ENCODE data around the gene KRT10.
"Not testable (repeated sequence)": the region's sequence is repeated elsewhere in the genome, so short reads cannot be mapped to it uniquely, and the experiment has no call there.

The KRT10 gene

DNA sequence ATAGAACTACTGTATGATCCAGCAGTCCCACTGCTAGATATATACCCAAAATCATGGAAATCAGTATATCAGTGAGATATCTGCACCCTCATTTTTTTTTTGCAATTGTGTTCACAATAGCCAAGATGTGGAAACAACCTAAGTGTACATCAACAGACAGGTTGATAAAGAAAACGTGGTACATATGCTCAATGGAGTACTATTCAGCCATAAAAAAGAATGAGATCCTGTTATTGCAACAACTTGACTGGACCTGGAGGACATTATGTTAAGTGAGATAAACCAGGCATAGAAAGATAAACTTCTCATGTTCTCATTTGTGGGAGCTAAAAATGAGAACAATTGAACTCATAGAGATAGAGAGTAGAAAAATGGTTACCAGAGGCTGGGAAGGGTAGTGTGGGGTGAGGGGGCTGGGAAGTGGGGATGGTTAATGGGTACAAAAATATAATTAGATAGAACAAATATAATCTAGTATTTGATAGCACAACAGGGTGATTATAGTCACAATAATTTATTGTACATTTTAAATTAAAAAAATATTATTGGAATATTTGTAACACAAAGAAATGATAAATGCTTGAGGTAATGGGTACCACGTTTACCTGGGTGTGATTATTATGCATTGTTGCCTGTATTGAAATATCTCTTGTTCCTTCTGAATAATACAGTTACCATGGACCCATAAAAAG lies 7.8 kb upstream of the KRT10 start:
- DNase-seq = no peak

DNA sequence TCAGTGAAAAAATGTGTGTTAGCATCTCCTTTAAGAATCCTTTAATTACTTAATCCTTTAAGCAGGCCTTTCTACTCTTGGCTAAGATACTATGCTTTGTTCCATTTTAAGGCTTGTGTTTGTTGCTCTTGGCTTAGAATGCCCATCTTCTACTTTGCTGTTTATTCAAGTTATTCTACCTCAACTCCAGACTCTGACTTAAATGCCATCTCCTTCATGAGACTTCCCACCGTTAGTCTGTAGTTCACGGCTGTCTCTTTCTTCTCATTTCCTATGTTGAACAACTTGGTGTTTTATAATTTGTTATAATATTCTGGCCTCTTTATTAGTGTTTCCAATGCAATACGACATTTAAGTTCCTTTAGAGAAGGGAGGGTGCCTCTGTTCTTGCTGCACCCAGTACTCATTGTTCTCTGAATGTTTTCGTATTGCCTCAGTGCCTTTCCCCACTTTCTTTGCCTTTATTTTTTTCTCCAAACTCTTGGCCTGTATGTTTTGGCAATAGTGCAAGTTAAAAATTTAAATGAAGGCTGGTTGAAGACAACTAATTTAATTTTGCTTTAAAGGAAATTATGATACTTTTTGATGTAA lies 6.1 kb upstream of the KRT10 start:
- DNase-seq = no peak

DNA sequence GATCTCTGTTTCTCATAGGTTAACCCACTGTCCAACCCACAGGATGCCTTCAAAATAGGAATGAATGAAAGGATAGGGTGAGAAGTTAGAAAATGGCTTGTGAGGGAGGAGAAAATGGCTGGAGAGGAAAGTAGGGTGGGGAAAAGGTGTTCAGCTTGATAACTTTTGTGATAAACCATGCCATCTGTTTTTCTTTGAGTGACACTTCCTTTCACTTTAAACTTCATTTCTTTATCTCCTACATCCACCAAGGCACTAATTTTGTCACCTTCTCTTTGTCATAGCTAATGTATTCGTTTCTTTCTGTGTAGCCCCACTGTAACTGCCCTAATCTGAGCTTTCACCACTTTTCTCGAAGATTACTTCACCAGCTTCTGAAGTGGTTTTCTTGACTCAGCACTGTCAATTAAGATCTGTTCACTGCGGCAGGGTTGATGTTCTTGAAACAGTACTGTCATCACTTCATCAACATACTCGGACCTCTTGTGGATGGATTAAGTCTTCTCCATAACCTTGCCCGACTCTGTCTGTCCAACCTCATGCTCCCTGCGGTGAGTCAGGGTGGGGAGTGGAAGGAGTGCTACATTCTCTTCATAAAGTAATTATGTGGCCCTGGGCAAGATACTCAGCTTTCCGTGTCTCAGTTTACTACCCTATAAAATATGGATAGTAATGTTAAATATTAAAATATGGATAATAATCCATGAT lies 5.5 kb upstream of the KRT10 start:
- no peak for DNase-seq

DNA sequence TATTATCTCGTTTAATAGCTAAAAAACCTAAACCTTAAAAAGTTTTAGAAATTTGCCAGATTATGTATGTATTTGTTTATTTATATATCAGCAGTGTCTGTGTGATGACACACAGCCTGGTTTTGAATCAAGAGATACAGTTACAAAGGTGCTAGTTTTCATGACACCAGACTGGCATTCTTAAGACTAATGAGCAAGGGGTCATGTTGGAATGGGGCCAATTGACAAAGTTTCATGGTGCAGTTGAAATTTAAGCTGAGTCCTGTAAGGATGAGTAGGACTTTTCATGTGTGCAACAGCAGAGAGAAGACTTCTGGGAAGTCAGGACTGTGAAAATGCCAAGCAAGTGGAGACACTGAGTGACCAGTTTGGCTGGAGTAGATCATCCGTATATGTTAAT lies 3.2 kb upstream of the KRT10 start:
- DNase-seq = no peak

DNA sequence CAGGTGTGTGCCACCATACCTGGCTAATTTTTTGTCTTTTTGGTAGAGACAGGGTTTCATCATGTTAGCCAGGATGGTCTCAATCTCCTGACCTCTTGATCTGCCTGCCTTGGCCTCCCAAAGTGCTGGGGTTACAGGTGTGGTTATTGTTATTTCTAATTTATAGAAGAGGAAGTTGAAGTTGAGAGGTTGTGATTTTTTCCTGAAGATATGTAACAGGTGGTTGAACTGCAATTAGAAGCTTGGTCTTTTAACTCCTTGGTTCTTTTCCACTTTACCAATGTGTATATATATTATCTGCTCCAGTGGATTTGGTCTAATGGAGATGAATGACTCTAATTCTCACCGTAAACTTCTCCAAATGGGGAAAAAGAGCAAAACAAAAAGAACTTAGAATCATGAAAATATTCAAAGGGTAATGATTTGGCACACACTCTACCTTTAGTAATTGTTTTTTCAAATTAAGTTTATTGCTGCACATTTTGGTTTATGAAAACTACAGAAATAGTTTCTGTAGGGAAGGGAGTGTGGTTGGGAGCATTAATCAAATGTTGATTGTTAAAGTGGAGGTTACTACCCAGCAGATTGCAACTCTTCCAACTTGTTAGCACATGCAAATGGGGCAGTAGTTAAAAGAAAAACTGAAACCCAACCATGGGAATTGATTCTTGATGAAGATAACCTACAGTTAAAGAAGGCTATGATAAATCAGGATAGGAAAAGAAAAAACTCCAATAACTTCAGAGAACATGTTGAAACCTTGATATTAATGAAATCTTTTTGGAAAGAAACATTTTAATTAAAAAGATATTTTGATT lies 1.8 kb upstream of the KRT10 start:
- DNase-seq = no peak

DNA sequence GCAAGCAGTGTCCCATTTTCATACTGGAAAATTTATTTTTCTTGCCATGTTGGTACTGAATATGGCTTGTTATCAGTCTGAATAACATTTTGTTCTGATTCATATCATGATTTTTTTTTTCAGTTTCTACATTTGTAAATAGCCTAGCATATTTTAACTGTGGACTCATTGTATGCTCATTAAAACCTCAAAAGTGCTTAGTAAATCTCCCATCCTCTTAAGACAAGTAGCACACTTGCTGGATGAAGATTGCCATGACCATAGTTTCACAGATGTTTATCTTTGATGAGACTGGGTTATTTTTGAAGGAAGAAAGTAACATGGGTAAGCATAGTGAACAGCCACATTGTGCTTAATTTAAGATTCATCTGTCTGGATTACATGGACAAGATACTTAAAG lies 878 bp downstream of the KRT10 start:
- DNase-seq = no peak

DNA sequence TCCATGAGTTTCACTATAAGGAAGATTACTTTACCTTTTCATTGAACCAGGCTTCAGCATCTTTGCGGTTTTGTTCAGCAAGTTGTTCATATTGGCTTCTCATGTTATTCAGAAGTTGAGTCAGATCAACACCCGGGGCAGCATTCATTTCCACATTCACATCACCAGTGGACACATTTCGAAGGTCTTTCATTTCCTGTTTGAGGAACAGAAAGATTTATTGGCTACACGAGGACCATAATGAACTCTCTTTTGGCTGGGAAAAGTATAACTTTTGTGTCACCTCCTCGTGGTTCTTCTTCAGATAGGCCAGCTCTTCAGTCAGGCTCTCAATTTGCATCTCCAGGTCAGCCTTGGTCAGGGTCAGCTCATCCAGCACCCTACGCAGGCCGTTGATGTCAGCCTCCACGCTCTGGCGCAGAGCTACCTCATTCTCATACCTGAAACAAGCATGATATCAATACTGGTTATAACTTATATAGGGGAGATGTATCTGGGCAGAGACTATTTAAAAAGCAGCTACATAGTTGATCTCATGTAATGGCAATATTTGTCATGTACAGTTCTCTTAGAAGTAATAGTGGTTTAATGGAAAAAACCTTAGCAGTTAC lies 2.1 kb downstream of the KRT10 start:
- no peak for DNase-seq

DNA sequence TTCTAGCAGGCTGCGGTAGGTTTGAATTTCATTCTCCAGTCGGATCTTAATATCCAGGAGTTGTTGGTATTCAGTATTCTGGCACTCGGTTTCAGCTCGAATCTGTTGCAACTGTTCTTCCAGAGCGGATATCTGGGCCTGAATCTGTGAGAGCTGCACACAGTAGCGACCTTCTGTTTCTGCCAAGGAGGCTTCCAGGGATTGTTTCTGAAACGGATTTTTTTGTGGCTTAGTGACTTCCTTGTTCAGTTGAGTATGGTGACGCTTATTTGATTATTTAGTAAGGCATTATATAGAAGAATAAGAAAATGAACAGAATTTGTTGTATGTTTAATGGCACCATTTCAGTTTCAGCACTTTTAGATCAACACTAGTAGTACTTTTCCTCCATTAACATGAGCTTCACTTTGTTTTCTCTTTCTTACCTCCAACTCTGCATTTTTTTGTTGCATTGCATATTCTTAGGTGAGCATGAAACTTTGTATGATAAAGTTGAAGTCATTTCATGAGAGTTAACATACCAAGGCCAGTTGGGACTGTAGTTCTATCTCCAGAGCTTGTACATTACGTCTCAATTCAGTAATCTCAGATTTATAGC lies 2.8 kb downstream of the KRT10 start:
- DNase-seq = no peak

DNA sequence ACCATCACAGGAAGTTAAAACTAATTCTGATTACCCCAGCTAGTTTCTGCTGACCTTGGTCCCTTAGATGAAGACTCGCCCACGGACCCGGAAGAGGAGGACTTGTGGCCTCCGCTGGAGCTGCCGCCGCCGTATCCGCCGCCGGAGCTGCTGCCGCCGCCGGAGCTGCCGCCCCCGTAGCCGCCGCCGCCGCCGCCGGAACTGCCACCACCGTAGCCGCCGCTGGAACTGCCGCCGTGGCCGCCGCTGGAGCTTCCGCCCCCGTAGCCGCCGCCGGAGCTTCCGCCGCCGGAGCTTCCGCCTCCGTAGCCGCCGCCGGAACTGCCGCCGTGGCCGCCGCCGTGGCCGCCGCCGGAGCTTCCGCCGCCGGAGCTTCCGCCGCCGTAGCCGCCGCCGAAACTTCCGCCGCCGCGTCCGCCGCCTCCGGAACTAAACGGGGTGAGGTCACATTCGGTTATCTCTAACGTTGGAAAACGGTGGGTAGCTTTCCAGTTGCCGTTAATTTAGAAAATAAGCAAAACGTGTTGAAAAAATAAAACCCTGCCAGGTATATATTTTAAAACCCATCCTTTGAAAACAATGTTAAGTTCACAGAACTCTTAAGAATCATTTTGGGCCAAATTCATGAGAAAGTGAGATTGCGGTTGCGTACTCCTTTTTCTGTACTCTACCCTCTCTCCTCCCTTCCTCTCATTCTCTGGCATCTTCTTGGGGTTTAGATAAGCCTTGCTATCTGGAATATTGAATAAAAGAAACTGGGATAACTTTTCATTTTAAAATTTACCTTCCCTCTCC lies 3.5 kb downstream of the KRT10 start:
- DNase-seq = no peak

DNA sequence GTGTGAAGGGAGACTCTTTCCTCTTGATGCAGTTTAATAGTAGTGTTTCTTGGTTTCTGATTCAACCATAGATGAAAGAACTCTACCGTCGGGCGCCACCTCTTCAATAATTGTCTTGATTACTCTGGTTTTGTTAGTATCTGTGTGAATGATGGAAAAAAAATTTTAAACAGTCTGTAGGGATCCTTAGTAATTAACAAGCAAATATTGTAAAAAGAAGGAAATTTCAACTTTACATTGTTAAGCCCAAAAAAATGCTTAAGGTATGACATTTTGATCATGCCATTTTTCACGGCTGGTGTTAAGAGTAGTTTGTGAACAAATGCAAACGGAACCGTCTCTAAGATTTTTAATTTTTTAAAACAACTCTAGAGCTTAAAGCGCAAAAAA lies 4.1 kb downstream of the KRT10 start:
- DNase-seq = no peak

DNA sequence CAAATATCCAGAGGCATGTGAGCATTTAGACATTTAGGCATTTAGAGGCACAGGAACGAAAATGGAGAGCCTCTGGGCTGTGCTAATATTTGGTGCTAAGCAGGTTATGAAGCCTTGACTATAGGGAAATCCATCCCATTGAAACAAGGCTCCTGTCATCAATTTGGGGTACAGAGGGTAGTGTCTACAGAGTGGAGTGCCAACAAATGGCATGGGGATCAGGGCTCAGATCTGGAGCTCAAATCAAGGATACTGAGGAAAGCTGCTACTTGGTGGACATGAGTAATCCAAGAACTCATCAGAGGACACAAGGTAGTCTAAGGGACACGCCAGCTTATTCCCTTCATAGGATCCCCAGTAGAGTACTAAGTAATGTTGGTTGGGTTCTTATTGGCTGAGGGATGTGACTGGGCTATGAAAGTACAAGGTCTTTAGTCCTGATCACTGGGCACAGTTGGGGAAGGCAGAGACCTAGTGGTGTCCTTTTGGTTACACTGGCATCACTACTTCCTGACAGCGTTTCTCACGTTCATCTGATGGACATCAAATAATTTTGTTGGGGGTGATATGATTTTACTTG lies 5.2 kb downstream of the KRT10 start:
- DNase-seq = no peak

DNA sequence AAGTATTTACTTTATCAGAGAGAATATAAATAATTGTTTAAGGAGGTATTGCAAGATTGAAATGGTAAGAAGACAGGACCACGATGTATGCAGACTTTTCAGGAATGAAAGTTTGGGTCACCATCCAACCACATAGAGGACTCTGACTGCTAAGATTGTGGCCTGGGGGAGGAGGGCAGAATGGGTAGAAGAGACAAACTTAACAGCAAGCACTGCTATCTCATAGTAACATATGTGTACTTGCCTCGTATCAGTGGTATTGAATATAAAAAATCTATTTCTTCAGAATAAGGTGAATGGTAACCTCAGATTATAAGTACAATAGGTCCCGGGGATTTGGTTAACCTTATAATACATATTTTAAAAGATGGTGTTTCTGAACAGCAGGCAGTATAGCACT lies 5.8 kb downstream of the KRT10 start:
- no peak for DNase-seq

DNA sequence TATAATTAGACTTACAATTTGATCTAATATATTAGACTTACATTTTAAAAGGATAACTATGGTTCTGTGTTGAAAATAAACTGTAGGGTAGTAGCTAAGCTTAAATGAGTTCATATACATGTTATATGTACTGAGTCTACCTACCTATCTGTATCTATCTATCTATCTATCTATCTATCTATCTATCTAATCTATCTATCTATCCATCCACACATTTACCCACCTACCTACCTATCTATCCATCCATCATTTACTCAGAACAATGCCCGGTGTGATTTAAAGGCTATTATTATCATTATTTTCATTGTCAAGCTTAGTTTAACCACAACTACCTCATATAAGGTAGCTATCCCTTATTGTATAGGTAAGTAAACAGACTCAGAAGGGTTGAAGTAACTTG lies 7.0 kb downstream of the KRT10 start:
- DNase-seq = no peak

DNA sequence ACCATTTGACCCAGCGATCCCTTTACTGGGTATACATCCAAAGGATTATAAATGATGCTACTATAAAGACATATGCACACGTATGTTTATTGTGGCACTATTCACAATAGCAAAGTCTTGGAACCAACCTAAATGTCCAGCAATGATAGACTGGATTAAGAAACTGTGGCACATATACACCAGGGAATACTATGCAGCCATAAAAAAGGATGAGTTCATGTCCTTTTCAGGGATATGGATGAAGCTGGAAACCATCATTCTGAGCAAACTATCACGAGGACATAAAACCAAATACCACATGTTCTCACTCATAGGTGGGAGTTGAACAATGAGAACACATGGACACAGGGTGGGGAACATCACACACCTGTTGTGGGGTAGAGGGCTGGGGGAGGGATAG lies 7.8 kb downstream of the KRT10 start:
- not testable (repeated sequence) for DNase-seq

DNA sequence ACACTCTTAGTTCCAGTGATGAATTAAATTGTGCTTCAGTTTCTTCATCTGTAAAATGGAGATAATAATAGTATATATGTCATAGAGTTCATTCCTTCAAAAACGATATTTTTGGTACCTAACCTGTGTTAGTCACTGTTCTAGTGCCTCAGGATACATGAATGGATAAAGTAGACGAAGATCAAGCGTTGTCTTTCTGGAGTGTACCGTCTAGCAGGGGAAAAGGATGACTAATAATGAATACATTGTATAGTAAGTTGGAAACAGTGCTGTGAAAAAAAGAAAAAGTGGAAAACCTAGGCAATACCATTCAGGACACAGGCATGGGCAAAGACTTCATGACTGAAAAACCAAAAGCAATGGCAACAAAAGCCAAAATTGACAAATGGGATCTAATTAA lies 8.6 kb downstream of the KRT10 start:
- no peak for DNase-seq

DNA sequence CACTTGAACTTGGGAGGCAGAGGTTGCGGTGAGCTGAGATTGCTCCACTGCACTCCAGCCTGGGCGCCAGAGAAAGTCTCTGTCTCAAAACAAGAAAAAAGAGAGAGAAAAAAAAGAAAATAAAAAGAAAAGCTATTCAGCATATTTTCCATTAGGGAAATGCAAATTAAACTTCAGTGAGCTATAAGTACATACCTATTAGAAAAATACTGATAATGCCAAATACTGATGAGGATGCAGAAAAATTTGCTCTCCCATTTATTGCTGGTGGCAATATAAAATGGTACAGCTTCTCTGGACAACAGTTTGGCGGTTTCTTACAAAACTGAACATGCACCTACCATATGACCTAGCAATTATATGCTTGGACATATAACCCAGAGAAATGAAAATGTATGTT lies 9.8 kb downstream of the KRT10 start:
- no peak for DNase-seq

DNA sequence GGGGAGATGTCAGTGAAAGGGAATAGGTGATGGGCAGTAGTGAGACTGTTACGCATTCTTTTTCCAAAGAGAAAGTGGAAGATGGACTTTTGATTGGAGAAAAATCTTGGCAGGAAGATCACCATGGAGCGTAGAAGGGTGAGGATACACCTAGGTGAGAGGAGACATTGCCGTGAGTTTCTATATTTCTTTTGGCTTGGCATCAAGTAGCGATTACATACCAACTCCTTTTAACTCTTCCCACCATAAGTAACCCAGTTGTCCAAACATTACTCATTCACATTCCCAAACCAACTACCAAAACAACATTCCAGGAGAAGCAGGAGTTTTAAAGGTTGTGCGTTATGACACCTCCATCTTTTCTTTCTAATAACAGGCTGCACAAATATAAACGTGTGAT lies 11.9 kb downstream of the KRT10 start:
- DNase-seq = no peak

DNA sequence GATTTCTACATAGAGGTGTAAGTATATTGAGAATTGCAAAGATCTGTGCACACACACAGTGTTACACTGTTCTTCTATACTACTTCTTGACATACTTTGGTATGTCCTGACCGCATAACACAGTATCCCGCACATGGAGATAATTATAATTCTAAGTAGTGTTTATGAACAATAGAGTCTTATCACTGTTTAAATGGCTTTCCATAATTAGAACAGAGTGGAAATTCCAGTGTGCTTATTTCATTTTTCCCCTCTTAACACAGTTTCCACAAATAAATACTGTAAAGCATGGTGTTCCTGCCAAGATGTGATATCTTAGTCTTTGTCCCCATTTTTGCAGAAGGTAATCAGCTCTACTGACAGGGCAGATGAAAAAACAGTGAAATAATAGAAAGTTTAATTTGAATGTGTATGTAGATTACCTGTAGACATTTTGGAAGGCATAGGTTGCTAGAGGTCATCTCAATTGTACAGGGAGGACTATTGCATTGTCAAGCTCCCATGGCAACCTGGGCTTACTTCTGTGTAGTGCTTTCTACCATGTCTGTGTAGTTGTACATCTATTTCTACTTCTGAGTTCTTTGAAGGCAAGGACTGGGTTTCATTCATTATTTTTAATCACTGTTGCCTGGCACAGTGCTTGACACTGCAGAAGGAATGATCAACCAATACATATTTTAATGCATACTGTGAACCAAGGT lies 12.5 kb downstream of the KRT10 start:
- DNase-seq = no peak

DNA sequence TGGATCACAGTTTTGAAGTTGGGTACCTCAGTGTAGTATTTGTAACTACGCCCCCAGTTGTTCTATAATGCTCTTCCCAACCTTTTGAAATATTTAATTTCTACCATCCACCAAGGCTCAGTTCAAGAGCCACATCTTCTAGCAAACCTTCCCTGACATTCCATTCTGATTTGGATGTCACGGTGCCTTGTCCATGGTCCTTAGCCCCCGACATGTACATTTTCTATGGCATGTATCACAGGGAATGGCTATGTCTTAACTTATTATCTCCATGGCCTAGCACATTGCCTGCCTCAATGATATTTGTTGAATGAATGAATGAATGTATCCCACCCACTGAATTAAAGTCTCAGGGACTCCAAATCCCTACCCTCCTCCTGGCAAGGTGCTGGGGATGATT lies 16.3 kb downstream of the KRT10 start:
- DNase-seq = no peak

DNA sequence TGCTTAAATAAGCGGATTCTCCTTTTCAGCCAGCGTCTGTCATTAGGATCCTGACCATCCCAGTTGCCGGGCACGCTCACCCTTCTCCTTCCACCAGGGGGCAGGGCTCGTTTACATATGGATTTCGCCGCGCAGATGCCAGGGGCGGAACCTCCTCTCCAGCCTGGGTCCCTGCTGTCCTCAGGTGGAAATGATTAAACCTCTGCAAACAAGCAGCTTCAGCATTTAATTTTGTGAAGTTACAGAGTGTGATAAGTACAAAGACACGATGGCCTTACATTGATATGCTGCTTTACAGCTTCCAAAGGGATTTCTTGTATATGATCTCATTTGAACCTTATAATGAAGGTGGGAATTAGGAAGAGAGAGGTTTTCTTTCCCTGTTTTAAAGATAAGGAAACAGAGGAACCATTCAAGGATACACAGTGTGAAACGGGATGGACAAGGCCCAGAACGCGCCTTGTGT lies 18.8 kb downstream of the KRT10 start:
- no peak for DNase-seq

DNA sequence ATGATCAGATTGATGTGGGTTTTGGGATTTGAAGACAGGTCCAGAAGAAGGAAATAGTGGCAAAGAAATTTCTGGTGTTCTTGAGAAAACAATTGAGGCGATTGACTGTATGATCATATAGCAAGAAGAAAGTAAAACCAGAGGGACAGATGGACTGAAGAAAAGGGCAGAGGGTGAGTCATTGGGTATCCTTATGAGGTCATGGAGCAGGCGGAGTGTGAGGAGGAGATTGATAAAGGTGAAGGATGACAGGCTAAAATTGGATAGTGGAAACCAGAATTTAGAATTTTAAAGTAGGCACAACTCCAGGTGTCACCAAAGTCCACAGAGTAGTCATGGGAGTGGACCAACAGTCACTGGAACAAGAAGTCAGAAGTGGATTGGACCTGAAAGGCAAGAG lies 21.3 kb downstream of the KRT10 start:
- no peak for DNase-seq

All from cortex of kidney (tissue), 1 donor.